ENCODE data around the gene FFAR4. TPM values are rescaled to one million over a fixed set of nuclear protein-coding genes. Genes with fewer than 3 reads are reported as not detected.

FFAR4 gene
- total and polyA plus RNA-seq, 2 of the 8 experiments (the other 6 are each of a cell fraction or from before 2014, with no cell fraction given) = not detected

- peak overlapping the region in 1 of 2 experiments; percentile 70; a peak in 1 of 4 replicates for H3K4me2 ChIP-seq (ENCODE audit: insufficient read depth in 1 of 2, low read depth in 2 of 2, low read length in 2 of 2)
- no peak overlapping the region for H2BK12ac ChIP-seq (ENCODE audit: low read depth, low read length)
- H3K56ac ChIP-seq (replicated peaks; ENCODE audit: insufficient read length, low read depth, low read length) = no peak overlapping the region
- DNase-seq (ENCODE audit: low read depth in 1 of 2, low spot score in 2 of 2) = no peak
- no peak overlapping the region for H3K14ac ChIP-seq (ENCODE audit: insufficient read length)
- no peaks in the 10 kb centered on the region for H3K36me3 ChIP-seq (ENCODE audit: control insufficient read depth in 2 of 4, insufficient read depth in 4 of 4, low read length in 3 of 4)
- peaks cover 0 to 6% (median under 1%) of the 10 kb centered on the region in 4 experiments; a peak in 4 of 7 replicates for H3K4me1 ChIP-seq (replicated peaks in 1 of 4; ENCODE audit: control insufficient read depth in 3 of 4, insufficient read depth in 4 of 4, low read length in 3 of 4)
- no peak overlapping the region for H2BK120ac ChIP-seq (replicated peaks; ENCODE audit: low read depth, low read length)
- no peak overlapping the region for H3K18ac ChIP-seq (ENCODE audit: extremely low read depth, low read length)
- H3K4ac ChIP-seq (replicated peaks; ENCODE audit: insufficient read length, low read depth, low read length) = no peak overlapping the region
- no peaks in the 10 kb centered on the region; the same call in 1 of the 2 replicates for H3K79me1 ChIP-seq (ENCODE audit: low read depth, low read length)
- no peaks in the 10 kb centered on the region for H3K79me2 ChIP-seq (ENCODE audit: control insufficient read depth in 1 of 2, insufficient read depth in 2 of 2, low read length in 2 of 2)
- ChIA-PET POLR2A (ENCODE audit: partially characterized antibody) (interaction anchor here (0.9 kb wide), 1 partner anchor 9 kb away, joined by 3 read pairs; no protein-coding TSS in a partner anchor), CTCF (ENCODE audit: partially characterized antibody) (interaction anchor here (0.6 to 2.1 kb wide), 6 partner anchors 23 to 146 kb away, joined by 3 to 11 read pairs (median 4); no protein-coding TSS in a partner anchor)
- no peak overlapping the region for H3K9ac ChIP-seq (replicated peaks in 1 of 4; ENCODE audit: extremely low read depth in 1 of 4, low read depth in 3 of 4, low read length in 3 of 4)
- FAIRE-seq = no peak
- H2BK5ac ChIP-seq (ENCODE audit: low read depth, low read length) = no peak overlapping the region
- no peak overlapping the region for H2AFZ ChIP-seq (ENCODE audit: low read length)
- no peak overlapping the region for H3K23ac ChIP-seq (ENCODE audit: insufficient read length)
- H4K8ac ChIP-seq (ENCODE audit: extremely low read depth, insufficient read depth, low read length) = no peak overlapping the region
- TF ChIP-seq HDAC2 (IDR thresholded peaks at IDR 0.05; ENCODE audit: borderline replicate concordance in 1 of 2, low read depth in 2 of 2, low read length in 2 of 2) = no peak
- TF ChIP-seq MAFK (IDR thresholded peaks at IDR 0.05; ENCODE audit: low read depth, low read length) = no peak
- TF ChIP-seq JUN (IDR thresholded peaks at IDR 0.05; ENCODE audit: low read depth, low read length) = no peak
- TF ChIP-seq KDM5A (IDR thresholded peaks at IDR 0.05; ENCODE audit: low read length) = no peak
- no peak for TF ChIP-seq KDM1A (IDR thresholded peaks at IDR 0.05; ENCODE audit: borderline replicate concordance, low read length)
- TF ChIP-seq RXRA (IDR thresholded peaks at IDR 0.05; ENCODE audit: insufficient read depth, low read depth, low read length) = no peak
- H4K91ac ChIP-seq (replicated peaks; ENCODE audit: insufficient read length, low read length) = no peak overlapping the region
- H4K5ac ChIP-seq (ENCODE audit: insufficient read length, low read depth, low read length) = no peak overlapping the region
- H3K9me3 ChIP-seq (ENCODE audit: insufficient read depth in 2 of 2, low read depth in 1 of 2, low read length in 1 of 2) = no peaks in the 10 kb centered on the region
- no peak overlapping the region for H2BK15ac ChIP-seq (ENCODE audit: low read length)
- no peak overlapping the region for H3K4me3 ChIP-seq (ENCODE audit: extremely low read depth in 1 of 4, insufficient read depth in 2 of 4, low read depth in 3 of 4, low read length in 4 of 4)
- H3K23me2 ChIP-seq (ENCODE audit: low read depth, low read length) = peaks cover 7% of the 10 kb centered on the region; the same call in 1 of the 2 replicates
- no peak overlapping the region for H2BK20ac ChIP-seq (ENCODE audit: low read length)
- no peak overlapping the region for H3K27ac ChIP-seq (ENCODE audit: low read depth, low read length)
- H4K20me1 ChIP-seq (replicated peaks in 1 of 2; ENCODE audit: control insufficient read depth in 1 of 2, insufficient read depth in 2 of 2, low read length in 2 of 2) = no peaks in the 10 kb centered on the region
- no peak overlapping the region for H2AK5ac ChIP-seq (ENCODE audit: low read depth, low read length)
- H3K27me3 ChIP-seq (replicated peaks in 1 of 4; ENCODE audit: control insufficient read depth in 3 of 4, extremely low read depth in 1 of 4, insufficient read depth in 3 of 4, low read length in 3 of 4) = peaks cover 27 to 45% (median 35%) of the 10 kb centered on the region in 4 experiments
- WGBS, 2 experiments (ENCODE audit: extremely low coverage in 1 of 2, insufficient coverage in 1 of 2, insufficient read length in 1 of 2, insufficient replicate concordance in 2 of 2, low coverage in 1 of 2, low lambda C conversion rate in 2 of 2, missing lambda C conversion rate in 1 of 2) = 82% methylated on average over 4 of the region's 4 CpGs; no CpG with 5 or more reads in 1 of the 2 experiments
These were observed 33.3 kb downstream of the FFAR4 start for GRCh38 chr10:93599778-93600177.

All from H1 (cell line).